Limb (tissue), 2 donors: Measurements from ENCODE around the gene C12orf75.

Experiments used
- DNase-seq, 2 donors: peaks; one replicate each; pipeline ENCODE4 v3.0.0-alpha.2; 2016; ENCODE audit errors: extremely low spot score in 2 of 2

C12orf75 gene

GRCh38 chr12:105417732-105418131 is 87.2 kb downstream of the C12orf75 start:
- DNase-seq, result no peak

GRCh38 chr12:105418229-105418628 is 87.7 kb downstream of the C12orf75 start:
- DNase-seq, result no peak

- no peak for DNase-seq
These were observed 88.4 kb downstream of the C12orf75 start for GRCh38 chr12:105418821-105419291.

- no peak for DNase-seq
These were observed 89.1 kb downstream of the C12orf75 start for GRCh38 chr12:105419606-105420005.

GRCh38 chr12:105420046-105420445 is 89.6 kb downstream of the C12orf75 start:
- DNase-seq, result no peak

GRCh38 chr12:105420659-105421240 is 90.3 kb downstream of the C12orf75 start:
- peak; percentile 83 to 86 for DNase-seq
